Spleen (tissue), 11 donors: ENCODE results near the gene DEPDC1B. TPM values are rescaled to one million over a fixed set of nuclear protein-coding genes. Genes with fewer than 3 reads are reported as not detected.
"Not testable (repeated sequence)": the region's sequence is repeated elsewhere in the genome, so short reads cannot be mapped to it uniquely, and the experiment has no call there.

Experiments
- DNase-seq: peaks from one replicate; pipeline ENCODE4 v3.0.0-alpha.2; 2020
- H3K27ac ChIP-seq, 8 donors: fragments of 200-600 bp; sonication (generic) in 7 of 8; 1 replicate in 4 of 8; 2 replicates in 4 of 8; pipeline versions ENCODE4 v1.5.0 to v1.8.0; 2016 to 2021; ENCODE audit warnings: inconsistent platforms in 4 of 8, mild to moderate bottlenecking in 4 of 8, moderate library complexity in 1 of 8
- H3K27me3 ChIP-seq, 7 donors: fragments of 200-600 bp; sonication (generic) in 6 of 7; replicated peaks in 1 of 7; 1 replicate in 4 of 7; 2 replicates in 3 of 7; pipeline versions ENCODE4 v1.5.0 to v1.8.0; 2016 to 2021; ENCODE audit warnings: inconsistent platforms in 3 of 7, mild to moderate bottlenecking in 1 of 7
- H3K36me3 ChIP-seq, 6 donors: fragments of 200-600 bp; sonication (generic) in 5 of 6; 1 replicate in 4 of 6; 2 replicates in 2 of 6; pipeline versions ENCODE4 v1.5.0 to v1.8.0; 2016 to 2021; ENCODE audit warnings: inconsistent platforms in 2 of 6
- H3K4me1 ChIP-seq, 6 donors: fragments of 200-600 bp; sonication (generic) in 5 of 6; 1 replicate in 3 of 6; 2 replicates in 3 of 6; pipeline versions ENCODE4 v1.5.0 to v1.8.0; 2016 to 2021; ENCODE audit warnings: inconsistent platforms in 3 of 6
- H3K4me3 ChIP-seq, 8 donors: fragments of 200-600 bp; sonication (generic) in 7 of 8; 1 replicate in 4 of 8; 2 replicates in 4 of 8; pipeline versions ENCODE4 v1.5.0 to v1.8.0; 2016 to 2021; ENCODE audit warnings: inconsistent platforms in 4 of 8, mild to moderate bottlenecking in 4 of 8, moderate library complexity in 2 of 8
- H3K9me3 ChIP-seq, 8 donors: fragments of 200-600 bp; sonication (generic) in 7 of 8; 1 replicate in 4 of 8; 2 replicates in 4 of 8; pipeline versions ENCODE4 v1.5.0 to v1.8.0; 2016 to 2021; ENCODE audit warnings: inconsistent platforms in 4 of 8
- POLR2A ChIP-seq, 3 donors: fragments of 450-650 bp; IDR thresholded peaks; one replicate each; pipeline ENCODE4 v1.5.1; 2017; ENCODE audit warnings: antibody characterized with exemption in 3 of 3, mild to moderate bottlenecking in 1 of 3
- POLR2AphosphoS5 ChIP-seq, 3 donors: sonication (generic); formaldehyde crosslinking; IDR thresholded peaks; one replicate each; pipeline ENCODE4 v1.5.1; 2017; ENCODE audit warnings: antibody characterized with exemption in 3 of 3
- WGBS, 5 donors: extraction: QIAGEN DNeasy Blood & Tissue Kit in 3 of 5; methylation state at CpG; one replicate each; pipeline versions ENCODE4 v1.1.5 to v1.1.7; 2013 to 2018; 5-methylcytosine and 5-hydroxymethylcytosine counted together
- intact Hi-C: fragments of 100-400 bp; cut with DNase I; formaldehyde crosslinking; loops from one replicate; pipeline ENCODE4 v1.15.0; 2023; ENCODE audit warnings: low total_unique reads
- polyA plus RNA-seq, 3 donors: library from polyadenylated mRNA; stranded (reverse); fragments of 200-250 nt; gene quantifications; one replicate each; pipeline ENCODE4 v1.2.1, GENCODE V29; 2013
- total RNA-seq, 7 donors: library from RNA; depleted of rRNA in 3 of 7; stranded (reverse); fragments of >200 nt in 3 of 7; fragmentation: NEBNext Ultra II Directional in 4 of 7; extraction: Animal tissue kit (Norgen Biotek cat#: 25700) in 4 of 7; gene quantifications; one replicate each; pipeline versions ENCODE4 v1.1.0 to v1.2.1, GENCODE V29; 2016 to 2021
- TF ChIP-seq, protein P1 (sequence below), 11 experiments: fragments of 200-600 bp in 7 of 11; fragments of 450-650 bp in 4 of 11; sonication (generic) in 4 of 11; IDR thresholded peaks in 8 of 11; conservative IDR thresholded peaks in 3 of 11; 1 replicate in 7 of 11; 2 replicates in 4 of 11; pipeline versions ENCODE4 v1.4.0 to v1.8.0; 2016 to 2021; ENCODE audit warnings: antibody characterized with exemption in 11 of 11, inconsistent platforms in 4 of 11, mild to moderate bottlenecking in 1 of 11
- donor health status: healthy with polysubstance abuse.
- donor health status: DM: no; HTN: no; CAD: no; lungs with moderate emphysema.
- donor health status: DM: no; HTN: no; CAD: no.
- donor health status: Bipolar disorder and iron deficiency.
- donor health status: healthy.
- donor health status: DM: no; HTN: no; CAD: no.
- donor health status: DM: yes; HTN: yes; CAD: no.

DEPDC1B gene
- total and polyA plus RNA-seq, 10 donors: 0.63 to 5.6 (median 2.4) TPM

GRCh38 chr5:60597572-60598320 is 102.2 kb downstream of the DEPDC1B start:
- no peaks in the 10 kb centered on the region for H3K9me3 ChIP-seq
- H3K27ac ChIP-seq: peak overlapping the region in 2 of 8 donors; percentile 10 to 31
- peaks cover 0 to 20% (median 9%) of the 10 kb centered on the region in 6 donors for H3K4me1 ChIP-seq
- no peak for DNase-seq
- no peak for TF ChIP-seq POLR2AphosphoS5 (IDR thresholded peaks at IDR 0.05)
- TF ChIP-seq, protein P1, sequence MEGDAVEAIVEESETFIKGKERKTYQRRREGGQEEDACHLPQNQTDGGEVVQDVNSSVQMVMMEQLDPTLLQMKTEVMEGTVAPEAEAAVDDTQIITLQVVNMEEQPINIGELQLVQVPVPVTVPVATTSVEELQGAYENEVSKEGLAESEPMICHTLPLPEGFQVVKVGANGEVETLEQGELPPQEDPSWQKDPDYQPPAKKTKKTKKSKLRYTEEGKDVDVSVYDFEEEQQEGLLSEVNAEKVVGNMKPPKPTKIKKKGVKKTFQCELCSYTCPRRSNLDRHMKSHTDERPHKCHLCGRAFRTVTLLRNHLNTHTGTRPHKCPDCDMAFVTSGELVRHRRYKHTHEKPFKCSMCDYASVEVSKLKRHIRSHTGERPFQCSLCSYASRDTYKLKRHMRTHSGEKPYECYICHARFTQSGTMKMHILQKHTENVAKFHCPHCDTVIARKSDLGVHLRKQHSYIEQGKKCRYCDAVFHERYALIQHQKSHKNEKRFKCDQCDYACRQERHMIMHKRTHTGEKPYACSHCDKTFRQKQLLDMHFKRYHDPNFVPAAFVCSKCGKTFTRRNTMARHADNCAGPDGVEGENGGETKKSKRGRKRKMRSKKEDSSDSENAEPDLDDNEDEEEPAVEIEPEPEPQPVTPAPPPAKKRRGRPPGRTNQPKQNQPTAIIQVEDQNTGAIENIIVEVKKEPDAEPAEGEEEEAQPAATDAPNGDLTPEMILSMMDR (IDR thresholded peaks at IDR 0.05 in 8 of 11, conservative IDR thresholded peaks at IDR 0.05 in 3 of 11): no peak
- no peak for TF ChIP-seq POLR2A (IDR thresholded peaks at IDR 0.05)
- 7 to 24% (median 13%) methylated on average over 3 of the region's 3 CpGs for WGBS, 5 donors
- H3K27me3 ChIP-seq: no peaks in the 10 kb centered on the region
- no peak overlapping the region for H3K4me3 ChIP-seq
- no peaks in the 10 kb centered on the region for H3K36me3 ChIP-seq
- intact Hi-C loops: no loop called here

GRCh38 chr5:60594715-60595477 is 105.1 kb downstream of the DEPDC1B start:
- DNase-seq: no peak
- H3K27me3 ChIP-seq: no peaks in the 10 kb centered on the region
- WGBS, 5 donors: 83 to 89% (median 87%) methylated on average over 4 of the region's 4 CpGs
- H3K36me3 ChIP-seq: no peaks in the 10 kb centered on the region
- no peak for TF ChIP-seq POLR2A (IDR thresholded peaks at IDR 0.05)
- intact Hi-C loops: no loop called here
- H3K27ac ChIP-seq: no peak overlapping the region
- no peaks in the 10 kb centered on the region for H3K9me3 ChIP-seq
- peaks cover 0 to 20% (median 9%) of the 10 kb centered on the region in 6 donors for H3K4me1 ChIP-seq
- H3K4me3 ChIP-seq: no peak overlapping the region

DNA sequence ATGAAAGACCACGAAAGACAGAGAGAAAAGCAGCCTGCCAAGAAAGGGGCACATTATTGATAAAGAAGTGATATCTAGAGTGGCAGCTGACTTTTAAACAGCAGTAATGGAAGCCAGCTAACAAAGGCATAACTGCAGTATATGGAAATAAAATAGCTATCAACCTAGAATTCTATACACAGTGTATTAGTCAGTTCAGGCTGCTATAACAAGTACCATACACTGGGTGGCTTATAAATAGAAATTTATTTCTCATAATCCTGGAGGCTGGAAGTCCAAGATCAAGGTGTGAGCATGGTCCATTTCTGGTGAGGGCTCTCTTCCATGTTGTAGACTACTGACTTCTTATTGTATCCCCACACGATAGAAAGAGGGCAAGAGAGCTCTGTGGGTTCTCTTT is 109.8 kb downstream of the DEPDC1B start:
- H3K9me3 ChIP-seq: no peaks in the 10 kb centered on the region
- TF ChIP-seq POLR2AphosphoS5 (IDR thresholded peaks at IDR 0.05) (no peak), POLR2A (IDR thresholded peaks at IDR 0.05) (no peak)
- TF ChIP-seq, protein P1 (IDR thresholded peaks at IDR 0.05 in 8 of 11, conservative IDR thresholded peaks at IDR 0.05 in 3 of 11): no peak
- no peaks in the 10 kb centered on the region for H3K4me1 ChIP-seq
- WGBS, 5 donors: 75 to 97% (median 97%) methylated on average over 2 of the region's 2 CpGs
- H3K27ac ChIP-seq: no peak overlapping the region
- intact Hi-C loops: no loop called here
- H3K27me3 ChIP-seq: no peaks in the 10 kb centered on the region
- H3K36me3 ChIP-seq: no peaks in the 10 kb centered on the region
- no peak overlapping the region for H3K4me3 ChIP-seq
- no peak for DNase-seq

- H3K27me3 ChIP-seq, H3K27ac ChIP-seq, H3K4me1 ChIP-seq, H3K4me3 ChIP-seq, DNase-seq, H3K36me3 ChIP-seq, H3K9me3 ChIP-seq: not testable (repeated sequence)
- intact Hi-C loops: loop anchor here (10.0 kb wide), 1 partner anchor 773 kb away; no protein-coding TSS in a partner anchor
- 89 to 97% (median 95%) methylated on average over 6 of the region's 6 CpGs for WGBS, 5 donors
Observed at GRCh38 chr5:60587312-60587711, 112.7 kb downstream of the DEPDC1B start.

DNA sequence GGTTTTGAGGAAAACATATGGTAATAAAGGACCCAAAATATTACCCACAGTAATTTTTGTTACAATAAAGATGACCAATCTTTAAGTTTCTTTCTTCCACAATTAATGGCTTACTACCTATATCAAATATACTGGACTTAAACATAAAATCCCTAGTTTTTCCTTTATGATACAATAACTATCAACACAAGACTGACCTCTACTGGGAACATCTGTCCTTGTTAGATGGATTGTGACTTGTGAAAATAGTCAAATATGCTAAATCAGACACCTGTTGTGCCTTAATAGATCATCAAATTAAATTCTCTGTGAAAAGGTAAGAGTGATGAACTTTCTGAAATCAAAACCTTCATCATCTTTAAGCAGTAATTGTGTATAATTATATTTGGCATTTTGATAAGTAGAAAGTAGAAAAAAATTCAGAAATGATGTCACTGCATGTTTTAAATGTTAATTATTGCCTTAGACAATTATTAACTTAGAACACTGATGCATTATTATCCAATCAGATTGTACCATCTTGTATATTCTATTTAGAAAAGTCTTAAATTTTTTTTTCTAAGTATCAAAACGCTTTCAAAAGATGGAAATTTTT is 113.6 kb downstream of the DEPDC1B start:
- Histone ChIP-seq H3K36me3 (no peaks in the 10 kb centered on the region), H3K27ac (no peak overlapping the region), H3K27me3 (no peaks in the 10 kb centered on the region), H3K4me1 (no peaks in the 10 kb centered on the region), H3K4me3 (no peak overlapping the region), H3K9me3 (no peaks in the 10 kb centered on the region)
- TF ChIP-seq, protein P1 (IDR thresholded peaks at IDR 0.05 in 8 of 11, conservative IDR thresholded peaks at IDR 0.05 in 3 of 11): peak in 9 of 11 experiments; percentile 6 to 53 (median 25)
- TF ChIP-seq POLR2A (IDR thresholded peaks at IDR 0.05): no peak
- no peak for DNase-seq
- 83 to 96% (median 92%) methylated on average over 1 of the region's 1 CpG for WGBS, 5 donors
- intact Hi-C loops: loop anchor here (10.0 kb wide), 1 partner anchor 772 kb away; no protein-coding TSS in a partner anchor
